IMR-90 (cell line): Measurements from ENCODE around the gene GPR17. TPM values are rescaled to one million over a fixed set of nuclear protein-coding genes. Genes with fewer than 3 reads are reported as not detected.

ENCODE experiments used
- ATAC-seq: fragments of 200-7000 bp; cut with Tn5 transposase; 2 replicates; pipeline ENCODE4 v1.9.1; 2020; ENCODE audit warnings: low read depth, mild to moderate bottlenecking, moderate library complexity
- BruUV-seq: library from RNA; stranded (reverse); fragments of 400-500 nt; replicated peaks from 2 replicates; lab custom pipeline; 2021; lab: Mats Ljungman, UMichigan
- CTCF ChIA-PET: fragments of 300-600 bp; formaldehyde crosslinking; extraction: SDS; loops from one replicate; lab custom pipeline; 2021; ENCODE audit warnings: antibody characterized with exemption; lab: Yijun Ruan, JAX
- POLR2A ChIA-PET: fragments of 300-600 bp; sonication (Branson Sonifier 250); formaldehyde crosslinking; loops from one replicate; lab custom pipeline; 2022; ENCODE audit warnings: antibody characterized with exemption; ENCODE audit not compliant: unreplicated experiment; lab: Charles Lee
- DNase-seq: peaks from one replicate; pipeline ENCODE4 v3.0.0; 2013
- H2AFZ ChIP-seq: replicated peaks from 2 replicates; pipeline ENCODE3; 2013; ENCODE audit warnings: low read length, mild to moderate bottlenecking; ENCODE audit not compliant: poor library complexity
- H2AK5ac ChIP-seq: 2 replicates; pipeline ENCODE4 v1.6.1; 2013; ENCODE audit warnings: low read depth, low read length, inconsistent platforms
- H2AK9ac ChIP-seq: replicated peaks from 2 replicates; pipeline ENCODE3; 2013; ENCODE audit warnings: mild to moderate bottlenecking, low read depth, low read length, moderate library complexity; ENCODE audit not compliant: poor library complexity
- H2BK120ac ChIP-seq: 2 replicates; pipeline ENCODE4 v1.6.1; 2013; ENCODE audit warnings: low read depth, low read length, inconsistent platforms
- H2BK15ac ChIP-seq: 3 replicates; pipeline ENCODE4 v1.6.1; 2013; ENCODE audit warnings: low read depth, low read length, inconsistent platforms
- H2BK20ac ChIP-seq: 2 replicates; pipeline ENCODE4 v1.6.1; 2013; ENCODE audit warnings: low read depth, mild to moderate bottlenecking, inconsistent platforms, low read length, moderate library complexity
- H2BK5ac ChIP-seq: 2 replicates; pipeline ENCODE4 v1.6.1; 2013; ENCODE audit warnings: mild to moderate bottlenecking, low read depth, low read length, inconsistent platforms; ENCODE audit not compliant: poor library complexity, severe bottlenecking
- H3K14ac ChIP-seq: replicated peaks from 2 replicates; pipeline ENCODE4 v1.6.1; 2013; ENCODE audit warnings: low read depth, low read length, inconsistent platforms
- H3K18ac ChIP-seq: 2 replicates; pipeline ENCODE4 v1.6.1; 2013; ENCODE audit warnings: low read depth, low read length, control low read depth
- H3K23ac ChIP-seq: 2 replicates; pipeline ENCODE4 v1.6.1; 2013; ENCODE audit warnings: low read depth, low read length, inconsistent platforms
- H3K27ac ChIP-seq: 2 replicates; pipeline ENCODE4 v1.5.1; 2013; ENCODE audit warnings: mild to moderate bottlenecking, control low read depth, low read length; ENCODE audit not compliant: insufficient read depth
- H3K27me3 ChIP-seq: 2 replicates; pipeline ENCODE4 v1.6.1; 2013; ENCODE audit warnings: low read length; ENCODE audit not compliant: control insufficient read depth, insufficient read depth
- H3K36me3 ChIP-seq: 2 replicates; pipeline ENCODE4 v1.6.1; 2013; ENCODE audit warnings: low read length, mixed read lengths; ENCODE audit not compliant: control insufficient read depth, insufficient read depth
- H3K4ac ChIP-seq: 2 replicates; pipeline ENCODE4 v1.6.1; 2013; ENCODE audit warnings: low read depth, low read length, inconsistent platforms
- H3K4me1 ChIP-seq: 2 replicates; pipeline ENCODE4 v1.6.1; 2013; ENCODE audit warnings: low read length, mixed read lengths; ENCODE audit not compliant: control insufficient read depth, insufficient read depth
- H3K4me2 ChIP-seq: 2 replicates; pipeline ENCODE4 v1.6.1; 2013; ENCODE audit warnings: low read depth, mild to moderate bottlenecking, control low read depth, low read length, moderate library complexity
- H3K4me3 ChIP-seq: 2 replicates; pipeline ENCODE4 v1.5.1; 2013; ENCODE audit warnings: low read depth, mild to moderate bottlenecking, control low read depth, low read length, moderate library complexity; ENCODE audit not compliant: insufficient read depth
- H3K56ac ChIP-seq: 2 replicates; pipeline ENCODE4 v1.6.1; 2013; ENCODE audit warnings: low read length, inconsistent platforms; ENCODE audit not compliant: insufficient read depth; ENCODE audit errors: extremely low read depth
- H3K79me1 ChIP-seq, 2 experiments: 2 replicates each; pipeline ENCODE4 v1.6.1; 2013; ENCODE audit warnings: low read length in 2 of 2, inconsistent platforms in 1 of 2, low read depth in 1 of 2
- H3K9ac ChIP-seq: 2 replicates; pipeline ENCODE4 v1.6.1; 2013; ENCODE audit warnings: low read depth, low read length, control low read depth
- H3K9me1 ChIP-seq: 2 replicates; pipeline ENCODE4 v1.6.1; 2013; ENCODE audit warnings: low read length, inconsistent platforms; ENCODE audit not compliant: insufficient read depth
- H3K9me3 ChIP-seq: 2 replicates; pipeline ENCODE4 v1.6.1; 2013; ENCODE audit warnings: low read length; ENCODE audit not compliant: control insufficient read depth, insufficient read depth
- H4K20me1 ChIP-seq: 2 replicates; pipeline ENCODE4 v1.6.1; 2013; ENCODE audit warnings: low read length, inconsistent platforms; ENCODE audit not compliant: insufficient read depth
- H4K5ac ChIP-seq: 2 replicates; pipeline ENCODE4 v1.6.1; 2013; ENCODE audit warnings: mild to moderate bottlenecking, low read depth, low read length, control low read depth
- H4K8ac ChIP-seq, 2 experiments: 2 replicates each; pipeline ENCODE4 v1.6.1; 2013; ENCODE audit warnings: low read depth in 2 of 2, low read length in 2 of 2, control low read depth in 1 of 2, inconsistent platforms in 1 of 2
- H4K91ac ChIP-seq: 2 replicates; pipeline ENCODE4 v1.6.1; 2013; ENCODE audit warnings: low read depth, low read length, inconsistent platforms; ENCODE audit not compliant: insufficient read depth
- BHLHE40 ChIP-seq: fragments of 150-350 bp; IDR thresholded peaks from 2 replicates; pipeline ENCODE4 v1.6.1; 2016; ENCODE audit warnings: mild to moderate bottlenecking, low read depth, low read length
- CTCF ChIP-seq: conservative IDR thresholded peaks from 2 replicates; pipeline ENCODE4 v1.5.1; 2012; ENCODE audit warnings: mild to moderate bottlenecking, low read depth, low read length, improper control_type of control experiment
- SMC3 ChIP-seq: fragments of 150-350 bp; IDR thresholded peaks from 2 replicates; pipeline ENCODE4 v1.6.1; 2016; ENCODE audit warnings: low read depth, mild to moderate bottlenecking, antibody characterized with exemption, low read length, moderate library complexity
- WGBS, 2 experiments: methylation state at CpG; one replicate each; pipeline versions ENCODE4 v1.1.5 to v1.1.7; 2013; ENCODE audit warnings: missing lambda C conversion rate in 2 of 2; ENCODE audit not compliant: insufficient read length in 1 of 2; ENCODE audit errors: extremely low coverage in 2 of 2; 5-methylcytosine and 5-hydroxymethylcytosine counted together
- dilution Hi-C: fragments of 300-500 bp; cut with HindIII; formaldehyde crosslinking; loops from one replicate; pipeline ENCODE4 v1.14.3; 2018; ENCODE audit warnings: low sequenced_read_pairs; ENCODE audit not compliant: unreplicated experiment
- in situ Hi-C: fragments of 300-500 bp; cut with MboI; formaldehyde crosslinking; loops from 3 replicates; pipeline ENCODE4 v1.14.3; 2019; ENCODE audit warnings: low sequenced_read_pairs, inconsistent platforms, mixed read lengths
- intact Hi-C: fragments of 100-400 bp; cut with micrococcal nuclease; formaldehyde crosslinking; loops from 2 replicates; pipeline ENCODE4 v1.10.0; 2022
- polyA plus RNA-seq, 3 experiments: library from polyadenylated mRNA; depleted of rRNA; stranded (reverse); fragments of >200 nt; gene quantifications; 2 replicates each; pipeline ENCODE4 v1.2.3, GENCODE V29; 2012; ENCODE audit warnings: low replicate concordance in 1 of 3
- total RNA-seq: library from RNA; depleted of rRNA; stranded (reverse); fragments of >200 nt; gene quantifications from 2 replicates; pipeline ENCODE4 v1.2.3, GENCODE V29; 2012

GPR17 gene
- total and polyA plus RNA-seq, 2 of the 4 experiments (the other 2 are of a cell fraction), result not detected

- no peak overlapping the region for H3K4me3 ChIP-seq
- WGBS, 2 experiments, result 100% methylated on average over 2 of the region's 12 CpGs; no CpG with 5 or more reads in 1 of the 2 experiments
Measured at GRCh38 chr2:127649100-127649611, 3.2 kb downstream of the GPR17 start.

More at GRCh38 chr2:127649100-127649611, 3.2 kb downstream of the GPR17 start:
- peak overlapping the region; percentile 80 for H2AFZ ChIP-seq
- no TSS peak for BruUV-seq
- H4K91ac ChIP-seq, result no peak overlapping the region
- H3K9ac ChIP-seq, result no peak overlapping the region
- H3K56ac ChIP-seq, result no peak overlapping the region
- H3K4ac ChIP-seq, result 0 out of 2 replicates have a peak overlapping the region, but pooled peaks have one; percentile 9
- dilution Hi-C loops, result no loop called here
- CTCF ChIA-PET, result interaction anchor here (1.0 to 2.3 kb wide), 3 partner anchors 11 to 58 kb away, joined by 3 to 15 read pairs (median 5); partner anchors contain the start of gene LIMS2
- no peak overlapping the region for H3K27ac ChIP-seq
- intact Hi-C loops, result loop anchor here (1.0 to 5.0 kb wide), 4 partner anchors 58 to 324 kb away; partner anchors contain the start of gene IWS1
- H2BK120ac ChIP-seq, result no peak overlapping the region
- H2BK15ac ChIP-seq, result no peak overlapping the region
- no peak overlapping the region for H3K4me2 ChIP-seq
- no peak overlapping the region for H2BK20ac ChIP-seq
- H3K36me3 ChIP-seq, result peaks cover 9% of the 10 kb centered on the region; the same call in 1 of the 2 replicates
- H3K9me3 ChIP-seq, result no peaks in the 10 kb centered on the region
- H3K4me1 ChIP-seq, result peaks cover 7% of the 10 kb centered on the region; the same call in 1 of the 2 replicates
- H4K8ac ChIP-seq, result peak overlapping the region in 1 of 2 experiments; percentile 84; a peak in 1 of 4 replicates
- no peak overlapping the region for H3K14ac ChIP-seq
- no peak overlapping the region for H2BK5ac ChIP-seq
- ATAC-seq, result no peak
- no peak overlapping the region for H2AK5ac ChIP-seq
- TF ChIP-seq CTCF, result no peak
- no peak for TF ChIP-seq BHLHE40
- TF ChIP-seq SMC3, result no peak
- H3K9me1 ChIP-seq, result peaks cover 17% of the 10 kb centered on the region; the same call in 1 of the 2 replicates
- H3K27me3 ChIP-seq, result no peaks in the 10 kb centered on the region
- H3K23ac ChIP-seq, result no peak overlapping the region
- H3K18ac ChIP-seq, result no peak overlapping the region
- DNase-seq, result no peak
- H2AK9ac ChIP-seq, result peak overlapping the region; percentile 92
- POLR2A ChIA-PET, result no interaction called here
- H4K5ac ChIP-seq, result no peak overlapping the region
- no peaks in the 10 kb centered on the region; the same call in none of the 2 replicates for H4K20me1 ChIP-seq
- H3K79me1 ChIP-seq, result peaks cover 0 to 16% of the 10 kb centered on the region in 2 experiments; a peak in 2 of 4 replicates
- in situ Hi-C loops, result no loop called here
